ENCODE results near the gene OSBPL9. TPM values are rescaled to one million over a fixed set of nuclear protein-coding genes. Genes with fewer than 3 reads are reported as not detected.

Gene OSBPL9
- total and polyA plus RNA-seq, 4 experiments from 2014 or later, result 45.1 to 47.8 (median 46.1) TPM

DNA sequence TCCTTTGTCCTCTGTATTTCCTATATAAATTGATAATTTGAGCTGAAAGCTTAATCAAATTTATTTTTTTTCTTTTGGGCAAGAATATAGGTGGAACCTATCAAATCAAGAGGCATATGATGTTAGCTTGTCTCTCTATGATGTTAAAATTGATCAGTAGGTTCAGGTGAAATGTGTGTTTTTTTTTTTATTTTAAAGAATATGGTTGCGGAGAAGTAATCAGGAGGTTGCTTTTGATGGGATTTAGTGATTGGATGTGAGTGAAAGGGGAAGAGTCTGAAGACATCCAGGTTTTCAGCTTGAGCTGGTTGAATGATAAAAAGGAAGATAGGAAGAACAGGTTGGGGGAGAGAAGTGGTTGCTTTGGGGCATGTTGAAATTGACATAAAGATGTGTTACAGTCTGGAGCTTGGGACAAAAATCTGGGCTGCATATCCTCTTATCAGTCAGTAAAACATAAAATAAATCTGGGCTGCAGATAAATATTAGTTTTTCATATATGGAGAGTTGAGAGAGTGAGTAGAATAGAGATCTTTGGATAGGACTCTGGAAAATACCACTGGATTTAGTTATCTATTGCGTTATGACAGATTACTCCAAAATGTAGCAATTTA, 5.1 kb downstream of the OSBPL9 start:
- Histone ChIP-seq H3K36me3 (ENCODE audit: insufficient read depth, low read length) (no peaks in the 10 kb centered on the region), H3K4me1 (ENCODE audit: insufficient read depth, low read length) (peaks cover 28% of the 10 kb centered on the region), H3K27ac (ENCODE audit: low read depth, low read length) (no peak overlapping the region), H3K9me3 (ENCODE audit: control insufficient read depth in 1 of 2, low read length in 2 of 2) (no peaks in the 10 kb centered on the region), H3K4me3 (ENCODE audit: low read length in 2 of 2) (no peak overlapping the region), H3K27me3 (ENCODE audit: insufficient read depth, low read length) (no peaks in the 10 kb centered on the region)
- Mint-ChIP-seq H3K27me3 (no peaks in the 10 kb centered on the region), H3K27ac (no peak overlapping the region), H3K4me1 (peaks cover 36 to 59% (median 48%) of the 10 kb centered on the region in 4 donors), H3K4me3 (no peak overlapping the region), H3K9me3 (no peaks in the 10 kb centered on the region), H3K36me3 (peaks cover 0 to 4% of the 10 kb centered on the region in 2 donors)
- DNase-seq, result no peak
- intact Hi-C loops (cut with micrococcal nuclease), result no loop called here
- ChIA-PET CTCF (ENCODE audit: partially characterized antibody) (no interaction called here), POLR2A (ENCODE audit: partially characterized antibody) (no interaction called here)

DNA sequence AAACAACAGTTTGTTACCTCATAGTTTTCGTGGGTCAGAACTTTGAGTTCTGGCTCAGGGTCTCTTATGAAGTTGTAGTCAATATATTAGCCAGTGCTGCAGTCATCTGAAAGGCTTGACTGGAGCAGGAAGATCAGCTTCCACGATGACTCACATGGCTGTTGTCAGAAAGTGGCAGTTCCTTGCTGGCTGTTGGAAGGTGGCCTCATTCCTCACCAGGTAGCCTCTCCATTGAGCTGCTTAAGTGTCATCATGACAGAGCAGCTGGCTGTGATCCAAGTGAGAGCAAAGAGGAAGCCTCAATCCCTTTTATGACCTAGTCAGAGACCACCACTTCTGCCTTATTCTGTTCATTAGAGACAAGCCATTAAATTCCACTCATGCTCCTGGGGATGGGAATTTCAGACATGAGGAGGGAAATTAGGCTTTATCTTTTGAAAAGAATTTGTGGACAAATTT, 5.6 kb downstream of the OSBPL9 start:
- DNase-seq, result no peak
- no peaks in the 10 kb centered on the region for H3K27me3 ChIP-seq (ENCODE audit: insufficient read depth, low read length)
- POLR2A ChIA-PET (ENCODE audit: partially characterized antibody), result no interaction called here
- Mint-ChIP-seq H3K4me1 (peaks cover 34 to 54% (median 44%) of the 10 kb centered on the region in 4 donors), H3K36me3 (no peaks in the 10 kb centered on the region), H3K4me3 (no peak overlapping the region), H3K9me3 (no peaks in the 10 kb centered on the region), H3K27me3 (no peaks in the 10 kb centered on the region), H3K27ac (no peak overlapping the region)
- H3K9me3 ChIP-seq (ENCODE audit: control insufficient read depth in 1 of 2, low read length in 2 of 2), result no peaks in the 10 kb centered on the region
- H3K27ac ChIP-seq (ENCODE audit: low read depth, low read length), result no peak overlapping the region
- intact Hi-C loops (cut with micrococcal nuclease), result no loop called here
- no peak overlapping the region for H3K4me3 ChIP-seq (ENCODE audit: low read length in 2 of 2)
- CTCF ChIA-PET (ENCODE audit: partially characterized antibody), result no interaction called here
- H3K36me3 ChIP-seq (ENCODE audit: insufficient read depth, low read length), result no peaks in the 10 kb centered on the region
- H3K4me1 ChIP-seq (ENCODE audit: insufficient read depth, low read length), result peaks cover 27% of the 10 kb centered on the region

- H3K4me3 Mint-ChIP-seq, result no peak overlapping the region
- POLR2A ChIA-PET (ENCODE audit: partially characterized antibody), result interaction anchor here (0.6 kb wide), 2 partner anchors 7 to 91 kb away, joined by 3 read pairs; no protein-coding TSS in a partner anchor
Observed at GRCh38 chr1:51623025-51623424, 6.1 kb downstream of the OSBPL9 start.

DNA sequence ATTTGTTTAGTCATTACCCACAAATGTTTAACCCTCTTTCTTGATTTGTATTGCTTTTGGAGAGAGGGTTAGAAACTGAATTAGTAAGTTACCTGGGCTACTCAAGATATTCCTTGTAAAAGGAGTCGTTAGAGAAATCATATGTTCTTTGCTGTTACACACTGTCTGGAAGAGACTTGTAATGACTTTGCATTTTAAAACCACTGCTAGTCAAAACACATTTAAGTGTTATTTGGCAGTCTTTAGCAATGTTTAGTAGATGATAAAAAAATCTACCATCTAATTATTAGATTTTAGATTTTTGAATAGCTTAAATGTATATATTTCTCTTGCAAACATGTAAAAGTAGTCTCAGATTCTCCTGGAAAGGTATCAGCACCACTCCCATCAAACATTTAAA, 6.6 kb downstream of the OSBPL9 start:
- H3K36me3 ChIP-seq (ENCODE audit: insufficient read depth, low read length), result no peaks in the 10 kb centered on the region
- no peak overlapping the region for H3K27ac ChIP-seq (ENCODE audit: low read depth, low read length)
- H3K9me3 ChIP-seq (ENCODE audit: control insufficient read depth in 1 of 2, low read length in 2 of 2), result no peaks in the 10 kb centered on the region
- Mint-ChIP-seq H3K36me3 (no peaks in the 10 kb centered on the region), H3K4me3 (no peak overlapping the region), H3K27me3 (no peaks in the 10 kb centered on the region), H3K4me1 (peaks cover 34 to 46% (median 40%) of the 10 kb centered on the region in 4 donors), H3K9me3 (no peaks in the 10 kb centered on the region), H3K27ac (no peak overlapping the region)
- intact Hi-C loops (cut with micrococcal nuclease), result no loop called here
- peaks cover 17% of the 10 kb centered on the region for H3K4me1 ChIP-seq (ENCODE audit: insufficient read depth, low read length)
- H3K27me3 ChIP-seq (ENCODE audit: insufficient read depth, low read length), result no peaks in the 10 kb centered on the region
- POLR2A ChIA-PET (ENCODE audit: partially characterized antibody), result interaction anchor here (0.6 kb wide), 2 partner anchors 8 to 91 kb away, joined by 3 read pairs; no protein-coding TSS in a partner anchor
- no peak for DNase-seq
- CTCF ChIA-PET (ENCODE audit: partially characterized antibody), result interaction anchor here (0.8 to 1.0 kb wide), 2 partner anchors 143 to 146 kb away, joined by 3 read pairs; no protein-coding TSS in a partner anchor
- no peak overlapping the region for H3K4me3 ChIP-seq (ENCODE audit: low read length in 2 of 2)

More at GRCh38 chr1:51623025-51623424, 6.1 kb downstream of the OSBPL9 start:
- Histone ChIP-seq H3K36me3 (ENCODE audit: insufficient read depth, low read length) (no peaks in the 10 kb centered on the region), H3K27me3 (ENCODE audit: insufficient read depth, low read length) (no peaks in the 10 kb centered on the region), H3K4me3 (ENCODE audit: low read length in 2 of 2) (no peak overlapping the region), H3K27ac (ENCODE audit: low read depth, low read length) (no peak overlapping the region), H3K9me3 (ENCODE audit: control insufficient read depth in 1 of 2, low read length in 2 of 2) (no peaks in the 10 kb centered on the region), H3K4me1 (ENCODE audit: insufficient read depth, low read length) (peaks cover 21% of the 10 kb centered on the region)
- no peaks in the 10 kb centered on the region for H3K27me3 Mint-ChIP-seq
- CTCF ChIA-PET (ENCODE audit: partially characterized antibody), result interaction anchor here (0.8 to 1.0 kb wide), 2 partner anchors 143 to 146 kb away, joined by 3 read pairs; no protein-coding TSS in a partner anchor
- H3K27ac Mint-ChIP-seq, result peak overlapping the region in 1 of 7 donors; percentile 10
- H3K36me3 Mint-ChIP-seq, result no peaks in the 10 kb centered on the region
- peaks cover 33 to 50% (median 43%) of the 10 kb centered on the region in 4 donors for H3K4me1 Mint-ChIP-seq
- intact Hi-C loops (cut with micrococcal nuclease), result no loop called here
- DNase-seq, result no peak
- H3K9me3 Mint-ChIP-seq, result no peaks in the 10 kb centered on the region

DNA sequence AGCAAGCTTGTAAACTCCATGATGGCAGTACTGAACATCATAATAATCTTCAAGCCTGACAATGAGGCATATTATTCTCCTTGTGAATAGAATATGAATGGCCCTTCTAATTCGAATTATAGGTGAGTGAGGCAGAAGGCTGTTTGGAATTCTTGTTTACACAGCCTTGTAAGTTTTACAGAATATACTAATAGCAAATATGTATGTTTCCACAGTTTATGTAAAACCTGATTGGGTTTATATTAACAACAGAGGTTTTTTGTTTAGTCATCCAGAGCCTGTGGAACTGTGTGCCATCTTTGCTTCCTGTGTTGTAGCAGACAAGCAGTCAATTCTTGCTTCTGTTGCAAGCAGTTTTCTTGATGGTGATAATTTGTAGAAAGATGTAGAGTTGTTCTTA, 8.0 kb downstream of the OSBPL9 start:
- POLR2A ChIA-PET (ENCODE audit: partially characterized antibody), result no interaction called here
- CTCF ChIA-PET (ENCODE audit: partially characterized antibody), result no interaction called here
- Histone ChIP-seq H3K27me3 (ENCODE audit: insufficient read depth, low read length) (no peaks in the 10 kb centered on the region), H3K36me3 (ENCODE audit: insufficient read depth, low read length) (no peaks in the 10 kb centered on the region), H3K4me3 (ENCODE audit: low read length in 2 of 2) (no peak overlapping the region), H3K4me1 (ENCODE audit: insufficient read depth, low read length) (peaks cover 9% of the 10 kb centered on the region), H3K27ac (ENCODE audit: low read depth, low read length) (no peak overlapping the region), H3K9me3 (ENCODE audit: control insufficient read depth in 1 of 2, low read length in 2 of 2) (no peaks in the 10 kb centered on the region)
- no peak for DNase-seq
- H3K4me1 Mint-ChIP-seq, result peaks cover 34 to 43% (median 39%) of the 10 kb centered on the region in 4 donors
- H3K4me3 Mint-ChIP-seq, result no peak overlapping the region
- intact Hi-C loops (cut with micrococcal nuclease), result no loop called here
- no peaks in the 10 kb centered on the region for H3K9me3 Mint-ChIP-seq
- H3K27ac Mint-ChIP-seq, result no peak overlapping the region
- no peaks in the 10 kb centered on the region for H3K27me3 Mint-ChIP-seq
- peaks cover 0 to 4% of the 10 kb centered on the region in 2 donors for H3K36me3 Mint-ChIP-seq

GRCh38 chr1:51627672-51628071, 10.8 kb downstream of the OSBPL9 start:
- intact Hi-C loops (cut with micrococcal nuclease), result no loop called here
- H3K4me1 ChIP-seq (ENCODE audit: insufficient read depth, low read length), result no peaks in the 10 kb centered on the region
- H3K4me1 Mint-ChIP-seq, result peaks cover 17 to 30% (median 27%) of the 10 kb centered on the region in 4 donors
- H3K27ac Mint-ChIP-seq, result no peak overlapping the region
- no peaks in the 10 kb centered on the region for H3K9me3 ChIP-seq (ENCODE audit: control insufficient read depth in 1 of 2, low read length in 2 of 2)
- POLR2A ChIA-PET (ENCODE audit: partially characterized antibody), result interaction anchor here (0.6 kb wide), 1 partner anchor 119 kb away, joined by 3 read pairs; no protein-coding TSS in a partner anchor
- H3K4me3 Mint-ChIP-seq, result no peak overlapping the region
- H3K27me3 Mint-ChIP-seq, result no peaks in the 10 kb centered on the region
- CTCF ChIA-PET (ENCODE audit: partially characterized antibody), result no interaction called here
- H3K36me3 ChIP-seq (ENCODE audit: insufficient read depth, low read length), result no peaks in the 10 kb centered on the region
- no peaks in the 10 kb centered on the region for H3K9me3 Mint-ChIP-seq
- no peak overlapping the region for H3K4me3 ChIP-seq (ENCODE audit: low read length in 2 of 2)
- H3K36me3 Mint-ChIP-seq, result peaks cover 0 to 4% of the 10 kb centered on the region in 2 donors
- H3K27me3 ChIP-seq (ENCODE audit: insufficient read depth, low read length), result no peaks in the 10 kb centered on the region
- H3K27ac ChIP-seq (ENCODE audit: low read depth, low read length), result no peak overlapping the region
- peak in 1 of 5 donors; percentile 9 for DNase-seq

DNA sequence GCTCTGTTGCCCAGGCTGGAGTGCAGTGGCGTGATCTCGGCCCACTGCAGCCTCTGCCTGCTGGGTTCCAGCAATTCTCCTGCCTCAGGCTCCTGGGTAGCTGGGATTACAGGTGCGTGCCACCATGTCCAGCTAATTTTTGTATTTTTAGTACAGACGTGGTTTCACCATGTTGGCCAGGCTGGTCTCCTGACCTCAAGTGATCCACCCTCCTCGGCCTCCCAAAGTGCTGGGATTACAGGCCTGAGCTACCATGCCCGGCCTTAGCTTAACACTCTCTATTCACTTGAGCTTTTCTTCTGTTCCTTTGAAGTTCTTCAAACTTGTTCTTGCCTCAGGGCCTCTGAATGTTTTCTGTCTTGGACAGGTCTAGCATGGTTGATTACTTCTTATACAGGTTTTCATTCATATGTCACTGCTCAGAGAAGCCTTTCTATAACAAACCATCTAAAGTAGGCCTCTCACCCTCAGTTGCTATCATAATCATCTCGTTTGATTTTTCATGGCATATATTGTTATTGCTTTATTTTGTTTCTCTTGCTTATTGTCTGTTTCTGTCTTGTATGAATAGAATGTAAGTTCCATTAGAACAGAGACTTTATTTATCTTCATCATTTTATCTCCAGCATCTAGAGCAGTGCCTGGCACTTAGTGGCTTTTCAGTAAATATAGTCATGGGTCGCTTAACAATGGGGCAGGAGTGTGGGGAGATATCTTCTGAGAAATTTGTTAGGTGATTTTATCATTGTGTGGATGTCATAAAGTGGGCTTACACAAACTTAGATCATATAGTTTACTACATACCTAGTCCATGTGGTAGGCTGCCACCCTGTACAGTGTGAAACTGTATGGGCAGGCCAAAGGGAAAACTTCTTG, 12.1 kb downstream of the OSBPL9 start:
- Histone ChIP-seq H3K4me3 (ENCODE audit: low read length in 2 of 2) (no peak overlapping the region), H3K4me1 (ENCODE audit: insufficient read depth, low read length) (no peaks in the 10 kb centered on the region), H3K9me3 (ENCODE audit: control insufficient read depth in 1 of 2, low read length in 2 of 2) (no peaks in the 10 kb centered on the region), H3K27ac (ENCODE audit: low read depth, low read length) (no peak overlapping the region), H3K36me3 (ENCODE audit: insufficient read depth, low read length) (no peaks in the 10 kb centered on the region), H3K27me3 (ENCODE audit: insufficient read depth, low read length) (no peaks in the 10 kb centered on the region)
- H3K36me3 Mint-ChIP-seq, result peaks cover 0 to 4% of the 10 kb centered on the region in 2 donors
- ChIA-PET POLR2A (ENCODE audit: partially characterized antibody) (interaction anchor here (0.6 kb wide), 1 partner anchor 212 kb away, joined by 3 read pairs; no protein-coding TSS in a partner anchor), CTCF (ENCODE audit: partially characterized antibody) (no interaction called here)
- H3K4me1 Mint-ChIP-seq, result peaks cover 11 to 25% (median 22%) of the 10 kb centered on the region in 4 donors
- intact Hi-C loops (cut with micrococcal nuclease), result no loop called here
- H3K27me3 Mint-ChIP-seq, result no peaks in the 10 kb centered on the region
- H3K27ac Mint-ChIP-seq, result peak overlapping the region in 2 of 7 donors; percentile 71 to 75
- no peak for DNase-seq
- H3K9me3 Mint-ChIP-seq, result no peaks in the 10 kb centered on the region
- H3K4me3 Mint-ChIP-seq, result peak overlapping the region in 1 of 8 donors; percentile 22

Measured in CD4-positive, alpha-beta memory T cell (primary cell).